Fibroblast of the conjunctiva (primary cell): ENCODE results near the gene TNC.

Source experiments
- DNase-seq: peaks from one replicate; pipeline ENCODE4 v3.0.0-alpha.2; 2010; ENCODE audit warnings: low read depth

The TNC gene

GRCh38 chr9:115117999-115118878 is at the start of gene TNC:
TSS of gene TNC (minus strand) at chr9:115118157. CDS start at chr9:115091018, 27,139 bp downstream.
- peak; percentile 72 for DNase-seq

- no peak for DNase-seq
Measured at GRCh38 chr9:115167175-115167574, 49.2 kb upstream of the TNC start.

GRCh38 chr9:115165233-115165632 is 47.3 kb upstream of the TNC start:
- no peak for DNase-seq

GRCh38 chr9:115164511-115164974 is 46.6 kb upstream of the TNC start:
- no peak for DNase-seq

- no peak for DNase-seq
Measured at GRCh38 chr9:115162946-115163345, 45.0 kb upstream of the TNC start.

GRCh38 chr9:115161446-115161845 is 43.5 kb upstream of the TNC start:
- DNase-seq = no peak

- DNase-seq = no peak
Measured at GRCh38 chr9:115158661-115159481, 40.9 kb upstream of the TNC start.

GRCh38 chr9:115157245-115157674 is 39.3 kb upstream of the TNC start:
- peak; percentile 65 for DNase-seq

- DNase-seq = no peak
Measured at GRCh38 chr9:115155037-115155436, 37.1 kb upstream of the TNC start.

- DNase-seq = no peak
Measured at GRCh38 chr9:115154617-115155016, 36.7 kb upstream of the TNC start.

- no peak for DNase-seq
Measured at GRCh38 chr9:115152281-115152820, 34.4 kb upstream of the TNC start.

GRCh38 chr9:115148721-115149120 is 30.8 kb upstream of the TNC start:
- DNase-seq = no peak

- DNase-seq = no peak
Measured at GRCh38 chr9:115146581-115147021, 28.6 kb upstream of the TNC start.

GRCh38 chr9:115144706-115145105 is 26.7 kb upstream of the TNC start:
- no peak for DNase-seq

GRCh38 chr9:115143689-115144088 is 25.7 kb upstream of the TNC start:
- no peak for DNase-seq

GRCh38 chr9:115142517-115143270 is 24.7 kb upstream of the TNC start:
- DNase-seq = no peak

- no peak for DNase-seq
Measured at GRCh38 chr9:115142090-115142489, 24.1 kb upstream of the TNC start.

- DNase-seq = no peak
Measured at GRCh38 chr9:115141612-115142011, 23.7 kb upstream of the TNC start.

- no peak for DNase-seq
Measured at GRCh38 chr9:115138151-115138550, 20.2 kb upstream of the TNC start.

GRCh38 chr9:115137526-115137925 is 19.6 kb upstream of the TNC start:
- no peak for DNase-seq

GRCh38 chr9:115135821-115136778 is 18.1 kb upstream of the TNC start:
- DNase-seq = no peak
